ENCODE data around the gene CPLX3. TPM values are rescaled to one million over a fixed set of nuclear protein-coding genes. Genes with fewer than 3 reads are reported as not detected.

Gene CPLX3
- total RNA-seq, 1 donor = not detected

GRCh38 chr15:74809956-74810355 lies 16.5 kb upstream of the CPLX3 start:
- peak; percentile 50 for DNase-seq (ENCODE audit: low read depth)
- no peak overlapping the region for H3K4me3 ChIP-seq (ENCODE audit: low read depth, low read length)
- no peak for TF ChIP-seq CTCF (IDR thresholded peaks at IDR 0.05; ENCODE audit: insufficient read depth, low read length)

- no peak for TF ChIP-seq CTCF (IDR thresholded peaks at IDR 0.05; ENCODE audit: insufficient read depth, low read length)
- DNase-seq (ENCODE audit: low read depth) = no peak
- H3K4me3 ChIP-seq (ENCODE audit: low read depth, low read length) = no peak within 1 kb of the TSS
Measured at GRCh38 chr15:74812533-74812932, 13.9 kb upstream of the CPLX3 start, which contains the start of gene LMAN1L. LMAN1L (plus strand) TSS chr15:74812835; CDS start chr15:74812855, 20 bp downstream.

GRCh38 chr15:74815121-74815934 lies 11.1 kb upstream of the CPLX3 start:
- no peak for TF ChIP-seq CTCF (IDR thresholded peaks at IDR 0.05; ENCODE audit: insufficient read depth, low read length)
- DNase-seq (ENCODE audit: low read depth) = no peak
- H3K4me3 ChIP-seq (ENCODE audit: low read depth, low read length) = no peak overlapping the region

GRCh38 chr15:74815961-74816360 lies 10.5 kb upstream of the CPLX3 start:
- no peak for DNase-seq (ENCODE audit: low read depth)
- H3K4me3 ChIP-seq (ENCODE audit: low read depth, low read length) = no peak overlapping the region
- TF ChIP-seq CTCF (IDR thresholded peaks at IDR 0.05; ENCODE audit: insufficient read depth, low read length) = no peak

- no peak overlapping the region for H3K4me3 ChIP-seq (ENCODE audit: low read depth, low read length)
- TF ChIP-seq CTCF (IDR thresholded peaks at IDR 0.05; ENCODE audit: insufficient read depth, low read length) = no peak
- no peak for DNase-seq (ENCODE audit: low read depth)
Measured at GRCh38 chr15:74816624-74817369, 9.6 kb upstream of the CPLX3 start.

GRCh38 chr15:74817370-74817737 lies 9.1 kb upstream of the CPLX3 start:
- no peak overlapping the region for H3K4me3 ChIP-seq (ENCODE audit: low read depth, low read length)
- TF ChIP-seq CTCF (IDR thresholded peaks at IDR 0.05; ENCODE audit: insufficient read depth, low read length) = peak; percentile 18
- DNase-seq (ENCODE audit: low read depth) = no peak
